Ectodermal cell (in vitro differentiated cells): ENCODE data around the gene BICD2.

Source experiments
- H3K27ac ChIP-seq: 2 replicates; pipeline ENCODE4 v1.7.0; 2013; ENCODE audit warnings: mild to moderate bottlenecking, low read depth, low read length; ENCODE audit not compliant: insufficient read depth, poor library complexity, severe bottlenecking
- H3K27me3 ChIP-seq: 2 replicates; pipeline ENCODE4 v1.7.0; 2013; ENCODE audit warnings: mild to moderate bottlenecking, low read length; ENCODE audit not compliant: insufficient read depth, control insufficient read depth, poor library complexity, severe bottlenecking
- H3K36me3 ChIP-seq: one replicate; pipeline ENCODE4 v1.7.0; 2013; ENCODE audit warnings: low read length; ENCODE audit not compliant: control insufficient read depth, insufficient read depth
- H3K4me1 ChIP-seq: one replicate; pipeline ENCODE4 v1.7.0; 2013; ENCODE audit warnings: low read length; ENCODE audit not compliant: control insufficient read depth, insufficient read depth
- H3K4me3 ChIP-seq: 2 replicates; pipeline ENCODE4 v1.7.0; 2013; ENCODE audit warnings: low read depth, low read length, control low read depth; ENCODE audit not compliant: insufficient read depth
- H3K9me3 ChIP-seq: 2 replicates; pipeline ENCODE4 v1.7.0; 2013; ENCODE audit warnings: mild to moderate bottlenecking, low read length, moderate library complexity; ENCODE audit not compliant: control insufficient read depth
- WGBS, 2 experiments: methylation state at CpG; one replicate each; pipeline ENCODE4 v1.1.7; 2013; ENCODE audit warnings: missing lambda C conversion rate in 2 of 2; 5-methylcytosine and 5-hydroxymethylcytosine counted together

BICD2 gene

DNA sequence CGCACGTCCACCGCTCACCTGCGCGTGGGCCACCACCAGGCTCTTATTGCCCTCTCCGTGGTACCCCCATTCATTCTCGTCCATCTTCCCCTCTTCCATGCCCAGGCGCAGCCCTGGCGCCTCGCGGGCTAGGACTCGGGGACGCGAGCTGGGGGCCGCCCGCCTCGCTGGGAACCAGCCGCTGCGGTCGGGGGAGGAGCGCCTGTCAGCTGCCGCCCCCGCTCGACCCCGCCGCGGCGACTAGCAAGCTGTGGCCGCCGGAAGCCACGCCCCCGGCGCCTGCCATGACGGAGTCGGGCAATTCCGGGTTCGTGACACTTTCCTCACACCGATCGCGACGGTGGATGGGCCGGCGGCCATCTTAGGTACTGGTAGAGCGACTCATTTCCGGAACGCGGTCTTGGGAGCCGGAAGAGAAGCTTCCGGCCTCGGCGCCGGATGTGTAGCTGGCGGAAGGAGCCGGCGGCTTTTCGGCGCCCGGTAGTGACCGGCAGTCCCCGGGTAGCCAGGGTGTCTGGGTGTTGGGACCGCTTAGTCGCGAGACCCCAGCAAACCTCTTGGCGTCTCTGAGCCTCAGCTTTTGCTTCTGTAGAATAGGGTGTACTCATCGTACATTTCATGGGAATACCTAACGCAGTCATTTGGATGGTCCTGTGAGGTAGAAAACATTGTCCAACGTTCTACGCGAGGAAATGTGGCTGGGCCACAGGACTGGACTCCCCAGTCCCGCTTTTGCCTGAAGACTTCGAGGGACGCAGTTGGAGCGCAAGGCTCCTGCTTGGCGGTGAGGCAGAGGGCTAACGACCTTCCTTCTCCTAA lies 94.5 kb downstream of the BICD2 start, which contains the start of gene IPPK:
Gene IPPK, minus strand, starts transcription at position 242 of the 819 bp plus-strand sequence. Its CDS starts 143 bp downstream, at position 99.
- Histone ChIP-seq H3K4me3 (peak within 1 kb of the TSS; percentile 90), H3K9me3 (no peaks in the 10 kb centered on the region), H3K27me3 (no peaks in the 10 kb centered on the region), H3K36me3 (no peaks in the 10 kb centered on the region), H3K4me1 (peaks cover 10% of the 10 kb centered on the region), H3K27ac (peak within 1 kb of the TSS; percentile 33)
- 0% methylated on average over 75 of the region's 75 CpGs for WGBS, 2 experiments

DNA sequence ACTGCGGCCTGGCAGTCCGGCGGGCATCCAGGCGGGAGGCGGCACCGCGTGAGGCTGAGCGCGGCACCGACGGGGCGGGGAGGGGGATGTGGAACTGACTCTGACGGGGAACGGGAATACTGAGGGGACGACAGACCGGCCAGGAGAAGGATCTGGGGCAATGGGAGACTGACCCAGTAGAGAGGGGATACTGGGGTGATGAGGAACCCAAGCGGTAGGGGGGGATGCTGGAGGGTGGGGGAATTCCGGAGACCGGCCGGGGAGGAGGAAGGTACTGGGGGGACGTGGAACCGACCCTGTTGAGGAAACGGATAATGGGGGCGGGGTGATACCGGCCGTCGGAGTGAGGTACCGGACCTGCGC lies 95.1 kb downstream of the BICD2 start:
- H3K36me3 ChIP-seq, result no peaks in the 10 kb centered on the region
- 0 to 2% methylated on average over 29 of the region's 29 CpGs for WGBS, 2 experiments
- no peak overlapping the region for H3K27ac ChIP-seq

DNA sequence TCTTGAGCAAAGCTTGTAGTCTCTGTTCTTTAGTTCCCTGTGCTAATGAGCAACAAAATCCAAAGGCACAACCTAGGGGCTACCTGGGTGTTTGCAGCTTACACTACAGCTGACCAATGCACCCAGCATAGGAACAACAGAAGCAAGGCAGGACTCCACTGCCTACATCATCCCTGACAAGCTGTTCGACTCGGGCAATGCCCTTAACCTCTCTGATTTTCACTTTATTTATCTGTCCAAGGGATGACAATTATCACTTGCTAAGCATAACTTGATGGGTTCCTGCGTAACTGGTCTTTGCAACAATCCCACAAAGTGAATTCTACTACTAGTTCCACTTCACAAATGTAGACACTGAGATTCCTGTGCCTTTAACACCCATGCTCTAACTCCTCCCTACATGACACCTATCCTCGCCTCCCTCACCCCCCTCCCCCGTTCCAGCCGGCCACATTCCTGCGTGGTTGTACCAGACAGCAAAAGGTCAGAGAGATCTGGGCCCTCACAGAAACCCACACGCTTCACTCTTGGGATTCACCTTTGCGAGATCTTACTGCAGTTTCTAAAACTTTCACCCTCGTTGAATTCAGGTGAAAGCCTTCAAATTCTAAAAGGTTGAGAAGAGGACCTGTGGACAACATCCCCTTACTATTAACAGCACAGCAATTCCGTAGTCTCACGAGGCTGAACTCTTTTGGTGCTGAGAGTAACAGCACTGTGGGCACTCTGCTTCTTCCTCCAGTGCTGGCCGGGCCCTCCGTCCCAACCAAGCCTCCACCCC lies 95.7 kb downstream of the BICD2 start:
- Histone ChIP-seq H3K9me3 (no peaks in the 10 kb centered on the region), H3K27ac (no peak overlapping the region), H3K27me3 (no peaks in the 10 kb centered on the region), H3K4me3 (peak overlapping the region; percentile 90), H3K4me1 (peaks cover 10% of the 10 kb centered on the region), H3K36me3 (no peaks in the 10 kb centered on the region)
- WGBS, 2 experiments, result 29 to 32% methylated on average over 14 of the region's 14 CpGs

More for the DNA sequence above, 95.1 kb downstream of the BICD2 start:
- H3K27me3 ChIP-seq, result no peaks in the 10 kb centered on the region
- peaks cover 10% of the 10 kb centered on the region for H3K4me1 ChIP-seq
- H3K9me3 ChIP-seq, result no peaks in the 10 kb centered on the region
- peak overlapping the region; percentile 90 for H3K4me3 ChIP-seq

DNA sequence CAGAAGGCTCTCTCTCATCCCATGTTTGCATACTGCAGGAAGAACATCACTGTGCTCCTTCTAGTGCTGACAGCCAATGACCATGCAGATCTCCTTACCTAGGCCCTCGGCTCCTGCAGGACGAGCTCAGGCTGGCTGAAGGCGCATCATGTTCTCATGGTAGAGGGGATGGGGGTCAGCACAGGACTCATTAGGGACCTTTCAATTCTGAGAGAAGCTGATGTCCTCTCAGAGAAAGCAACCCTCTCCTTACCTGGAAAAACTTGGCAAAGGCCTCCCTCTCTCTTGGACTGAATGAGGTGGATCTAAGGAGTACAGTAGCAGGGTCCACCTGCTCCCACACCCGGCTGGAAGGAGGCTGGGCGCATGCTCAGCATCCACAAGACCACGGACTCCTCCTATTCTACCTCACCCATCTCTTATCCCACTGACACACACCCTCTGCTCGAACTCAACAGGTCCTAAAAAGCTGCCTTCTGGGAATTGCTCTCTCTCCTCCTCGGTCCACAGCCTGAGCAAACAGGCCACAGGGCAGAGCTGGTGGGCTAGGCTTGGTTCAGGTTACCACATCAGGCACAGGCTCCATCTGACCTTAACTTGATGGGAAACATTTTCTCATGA lies 97.6 kb downstream of the BICD2 start:
- Histone ChIP-seq H3K4me1 (peaks cover 10% of the 10 kb centered on the region), H3K27me3 (no peaks in the 10 kb centered on the region), H3K9me3 (no peaks in the 10 kb centered on the region), H3K36me3 (no peaks in the 10 kb centered on the region), H3K27ac (no peak overlapping the region), H3K4me3 (no peak overlapping the region)
- 93 to 95% methylated on average over 8 of the region's 8 CpGs for WGBS, 2 experiments

- Histone ChIP-seq H3K36me3 (no peaks in the 10 kb centered on the region), H3K9me3 (no peaks in the 10 kb centered on the region)
- 92 to 96% methylated on average over 6 of the region's 6 CpGs for WGBS, 2 experiments
Observed at GRCh38 chr9:92666236-92666635, 98.4 kb downstream of the BICD2 start.

DNA sequence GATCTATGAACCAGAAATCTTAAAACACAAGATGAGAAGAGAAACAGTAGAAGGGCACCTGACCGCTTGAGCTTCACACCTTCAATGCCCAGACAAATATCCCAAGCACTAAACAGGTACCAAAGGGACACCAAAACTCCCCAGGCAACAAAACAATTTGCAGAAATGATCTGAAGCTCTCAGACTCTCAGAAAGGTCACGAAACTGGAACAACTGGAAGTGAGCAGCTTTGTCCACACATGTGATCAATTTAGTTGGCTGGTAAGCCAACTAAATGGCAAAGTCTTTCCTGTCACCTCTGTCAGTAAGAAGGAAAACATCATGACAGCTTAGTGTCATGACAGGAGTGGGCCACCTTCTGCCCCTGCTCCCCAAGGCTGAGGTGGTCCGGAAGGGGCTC lies 98.8 kb downstream of the BICD2 start:
- Histone ChIP-seq H3K9me3 (no peaks in the 10 kb centered on the region), H3K4me1 (peaks cover 6% of the 10 kb centered on the region), H3K4me3 (no peak overlapping the region), H3K36me3 (no peaks in the 10 kb centered on the region), H3K27ac (no peak overlapping the region), H3K27me3 (no peaks in the 10 kb centered on the region)
- WGBS, 2 experiments, result 92 to 93% methylated on average over 3 of the region's 3 CpGs

More at GRCh38 chr9:92666236-92666635, 98.4 kb downstream of the BICD2 start:
- Histone ChIP-seq H3K4me1 (peaks cover 9% of the 10 kb centered on the region), H3K4me3 (no peak overlapping the region), H3K27me3 (no peaks in the 10 kb centered on the region), H3K27ac (no peak overlapping the region)

DNA sequence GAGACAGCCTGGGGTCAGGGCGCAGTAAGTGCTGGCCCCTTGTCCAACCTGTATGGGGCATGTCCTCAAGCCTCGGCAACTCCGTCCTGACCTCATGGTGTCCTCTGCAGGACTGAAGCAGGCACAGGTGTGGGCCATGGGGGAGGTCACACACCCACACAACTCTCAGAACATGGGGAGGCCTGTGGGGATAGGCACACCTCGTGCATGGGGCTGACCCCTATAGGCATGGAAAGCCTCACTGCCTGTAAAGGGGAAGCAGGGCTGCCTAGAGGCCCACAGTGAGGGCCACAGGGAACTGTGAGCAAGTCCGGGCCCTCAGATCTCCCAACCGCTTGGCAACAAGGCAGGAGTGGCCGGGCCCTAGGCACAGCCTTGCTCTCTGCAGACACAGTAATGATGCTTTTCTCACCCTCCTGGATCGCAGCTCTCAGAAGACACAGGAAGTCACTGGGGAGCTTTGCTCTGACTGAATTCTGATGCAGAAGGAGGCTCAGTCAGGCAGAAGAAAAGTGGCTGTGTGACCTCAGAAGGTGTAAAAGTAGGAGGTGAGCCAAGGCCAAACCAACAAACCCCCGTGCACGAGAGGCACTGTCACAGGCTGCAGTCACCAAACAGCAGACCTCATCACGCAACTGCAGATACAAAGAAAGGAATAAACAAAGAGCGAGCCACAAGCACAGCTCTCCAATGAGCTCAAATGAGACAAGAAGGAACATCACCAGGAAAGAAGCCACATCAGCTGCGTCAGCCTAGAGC lies 100.1 kb downstream of the BICD2 start:
- no peak overlapping the region for H3K4me3 ChIP-seq
- H3K4me1 ChIP-seq, result peaks cover 10% of the 10 kb centered on the region
- no peak overlapping the region for H3K27ac ChIP-seq
- H3K36me3 ChIP-seq, result no peaks in the 10 kb centered on the region
- H3K27me3 ChIP-seq, result no peaks in the 10 kb centered on the region
- no peaks in the 10 kb centered on the region for H3K9me3 ChIP-seq
- 85 to 86% methylated on average over 13 of the region's 13 CpGs for WGBS, 2 experiments

- H3K9me3 ChIP-seq, result no peaks in the 10 kb centered on the region
- 93 to 94% methylated on average over 10 of the region's 10 CpGs for WGBS, 2 experiments
- H3K27me3 ChIP-seq, result no peaks in the 10 kb centered on the region
- peaks cover 9% of the 10 kb centered on the region for H3K4me1 ChIP-seq
- no peak overlapping the region for H3K4me3 ChIP-seq
- no peak overlapping the region for H3K27ac ChIP-seq
- no peaks in the 10 kb centered on the region for H3K36me3 ChIP-seq
Observed at GRCh38 chr9:92663951-92664350, 100.7 kb downstream of the BICD2 start.

DNA sequence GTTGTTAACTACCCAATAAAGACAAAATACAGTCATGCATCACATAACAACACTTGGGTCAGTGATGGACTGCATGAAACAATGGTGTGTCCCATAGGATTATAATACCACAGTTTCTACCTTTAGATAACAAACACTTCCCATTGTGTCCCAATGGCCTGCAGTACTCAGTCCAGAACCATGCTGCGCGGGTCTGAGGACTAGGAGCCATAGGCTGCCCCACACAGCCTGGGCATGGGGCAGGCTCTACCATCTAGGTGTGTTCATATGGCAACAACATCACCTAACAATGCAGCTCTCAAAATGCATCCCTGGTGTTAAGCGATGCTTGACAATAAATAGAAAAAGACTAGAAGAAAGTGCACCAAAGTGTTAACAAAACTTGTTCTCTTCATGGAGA lies 101.5 kb downstream of the BICD2 start:
- Histone ChIP-seq H3K36me3 (no peaks in the 10 kb centered on the region), H3K4me3 (no peak overlapping the region), H3K4me1 (peaks cover 6% of the 10 kb centered on the region), H3K27ac (no peak overlapping the region), H3K27me3 (no peaks in the 10 kb centered on the region), H3K9me3 (no peaks in the 10 kb centered on the region)
- 93 to 99% methylated on average over 3 of the region's 3 CpGs for WGBS, 2 experiments
